ENCODE data around the gene COL6A3. TPM values are rescaled to one million over a fixed set of nuclear protein-coding genes. Genes with fewer than 3 reads are reported as not detected.
A peak's percentile ranks its signal among the peaks of the same experiment; 100 is the strongest.
"Not testable (repeated sequence)": the region's sequence is repeated elsewhere in the genome, so short reads cannot be mapped to it uniquely, and the experiment has no call there.

COL6A3 gene
- total RNA-seq, 1 donor from 2014 or later: 89.5 TPM

DNA sequence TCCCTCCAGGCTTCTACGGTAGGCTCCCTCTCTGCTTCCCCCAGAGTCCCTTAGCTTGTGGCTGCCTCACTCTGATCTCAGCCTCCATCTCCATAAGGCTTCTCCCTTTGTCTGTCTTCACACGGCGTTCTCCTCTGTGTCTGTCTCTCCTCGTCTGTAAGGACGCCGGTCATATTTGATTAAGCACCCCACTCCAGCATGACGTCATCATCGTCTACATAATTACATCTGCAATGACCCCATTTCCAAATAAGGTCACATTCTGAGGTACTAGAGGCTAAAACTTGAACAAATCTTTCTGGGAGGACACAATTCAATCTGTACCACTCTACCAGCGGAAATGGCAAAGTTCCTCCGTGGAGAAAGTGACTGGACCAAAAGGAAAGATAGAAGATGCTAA lies 8.3 kb upstream of the COL6A3 start:
- intact Hi-C loops (cut with DNase I): loop anchor here (5.0 kb wide), 1 partner anchor 150 kb away; no protein-coding TSS in a partner anchor
- DNase-seq (ENCODE audit: low spot score): no peak

DNA sequence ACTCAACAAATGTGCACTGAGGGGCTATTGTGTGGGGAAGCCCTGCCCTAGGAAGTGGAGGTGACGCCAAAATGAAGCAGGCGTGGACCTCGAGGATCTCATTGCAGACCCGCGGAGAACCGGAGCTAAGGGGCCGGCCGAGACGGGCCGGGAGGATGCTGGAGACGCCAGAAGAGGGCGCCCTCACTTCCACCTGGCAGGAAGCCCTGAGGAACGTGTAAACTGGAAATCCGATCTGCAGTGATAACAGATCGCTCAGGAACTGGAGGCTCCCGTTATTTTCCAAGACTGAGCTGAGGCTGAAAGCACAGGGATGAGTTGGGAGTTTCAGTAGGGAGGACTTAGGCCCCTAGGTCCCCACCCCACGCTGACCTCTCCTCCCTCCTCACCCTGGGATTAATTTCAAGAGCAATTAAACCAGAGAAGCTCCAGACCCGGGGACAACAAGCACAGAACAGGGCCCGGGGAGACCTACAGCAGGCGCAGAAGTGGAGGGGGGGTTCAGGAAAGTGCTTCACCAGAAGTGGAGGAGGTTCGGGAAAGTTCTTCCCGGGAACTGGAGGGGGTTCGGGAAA lies 7.7 kb upstream of the COL6A3 start:
- peak; percentile 83 for DNase-seq (ENCODE audit: low spot score)
- intact Hi-C loops (cut with DNase I): loop anchor here (1.0 to 5.0 kb wide), 2 partner anchors 54 to 151 kb away; no protein-coding TSS in a partner anchor

DNA sequence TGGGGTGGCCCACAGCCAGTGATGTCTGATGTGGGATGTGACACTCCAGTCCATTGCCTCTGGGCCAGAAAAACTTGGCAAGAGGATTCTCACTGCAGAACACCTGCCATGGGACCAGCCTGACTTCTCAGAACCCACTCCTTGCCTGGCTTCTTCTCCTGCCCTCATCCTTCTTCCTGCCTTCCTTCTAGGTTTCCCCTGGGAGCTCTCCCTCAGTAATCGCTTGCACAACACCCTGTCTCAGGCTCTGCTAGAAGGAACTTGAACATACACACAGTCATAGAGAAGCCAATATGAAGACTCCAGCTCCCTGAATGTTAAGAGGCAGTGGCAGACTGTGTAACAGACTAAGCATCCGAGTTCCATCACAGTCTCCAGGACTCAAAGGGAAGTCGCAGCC lies 4.3 kb upstream of the COL6A3 start:
- no peak for DNase-seq (ENCODE audit: low spot score)
- intact Hi-C loops (cut with DNase I): no loop called here

DNA sequence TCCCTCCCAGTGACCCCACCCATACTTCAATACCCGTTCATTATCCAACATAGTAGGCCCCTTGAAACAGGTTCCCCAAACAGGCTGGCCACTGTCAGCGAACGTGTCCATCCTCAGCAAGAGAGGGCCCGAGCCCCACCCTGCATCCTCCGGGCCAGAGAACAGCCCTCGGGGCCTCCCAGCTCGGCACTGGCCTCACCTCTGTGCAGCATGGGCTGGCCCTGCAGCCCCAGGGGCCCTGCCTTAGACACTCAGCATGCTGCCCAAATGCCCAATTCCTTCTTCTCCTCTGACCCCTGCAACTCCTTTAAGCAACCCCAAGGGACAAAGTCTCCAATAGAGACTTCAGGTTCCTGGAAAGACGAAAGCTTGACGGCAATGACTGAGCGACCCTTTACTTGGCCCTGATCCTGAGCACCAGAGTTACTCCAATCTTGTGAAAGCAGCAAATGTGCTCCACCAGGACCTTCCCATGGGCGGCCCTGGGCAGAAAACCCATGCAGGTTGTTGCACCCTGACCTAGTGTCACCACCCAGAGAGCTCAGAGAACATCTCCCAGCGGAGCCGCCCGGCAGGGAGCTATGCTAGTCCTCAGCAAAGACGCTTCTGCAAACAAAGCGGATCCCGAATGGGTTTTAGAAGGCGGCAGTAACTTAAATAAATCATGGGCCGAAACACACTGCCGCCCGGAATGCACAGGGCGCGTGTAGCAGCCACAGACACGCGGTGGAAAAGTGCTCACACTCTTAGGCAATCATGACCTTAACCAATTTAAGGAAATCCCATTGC lies 782 bp downstream of the COL6A3 start:
- intact Hi-C loops (cut with DNase I): loop anchor here (5.0 kb wide), 2 partner anchors 246 to 286 kb away; no protein-coding TSS in a partner anchor
- DNase-seq (ENCODE audit: low spot score): no peak

DNA sequence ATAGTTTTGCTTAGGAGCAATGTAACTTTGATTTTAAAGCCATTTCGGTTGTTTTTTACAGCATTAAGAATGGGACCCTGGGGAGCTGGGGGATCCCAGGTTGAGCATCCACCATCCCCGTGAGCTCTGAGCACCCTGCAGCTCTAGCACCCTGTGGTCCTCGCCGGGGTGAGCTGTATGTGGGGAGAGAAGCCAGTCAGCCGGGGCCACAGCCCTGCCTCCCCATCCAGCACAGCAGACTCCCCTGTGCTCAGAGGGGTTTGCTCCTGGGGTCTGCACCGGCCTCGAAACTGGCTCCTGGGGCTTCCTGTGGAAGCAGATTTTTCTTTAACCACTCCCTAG lies 1.3 kb downstream of the COL6A3 start:
- intact Hi-C loops (cut with DNase I): loop anchor here (5.0 kb wide), 2 partner anchors 245 to 285 kb away; no protein-coding TSS in a partner anchor
- DNase-seq (ENCODE audit: low spot score): no peak

DNA sequence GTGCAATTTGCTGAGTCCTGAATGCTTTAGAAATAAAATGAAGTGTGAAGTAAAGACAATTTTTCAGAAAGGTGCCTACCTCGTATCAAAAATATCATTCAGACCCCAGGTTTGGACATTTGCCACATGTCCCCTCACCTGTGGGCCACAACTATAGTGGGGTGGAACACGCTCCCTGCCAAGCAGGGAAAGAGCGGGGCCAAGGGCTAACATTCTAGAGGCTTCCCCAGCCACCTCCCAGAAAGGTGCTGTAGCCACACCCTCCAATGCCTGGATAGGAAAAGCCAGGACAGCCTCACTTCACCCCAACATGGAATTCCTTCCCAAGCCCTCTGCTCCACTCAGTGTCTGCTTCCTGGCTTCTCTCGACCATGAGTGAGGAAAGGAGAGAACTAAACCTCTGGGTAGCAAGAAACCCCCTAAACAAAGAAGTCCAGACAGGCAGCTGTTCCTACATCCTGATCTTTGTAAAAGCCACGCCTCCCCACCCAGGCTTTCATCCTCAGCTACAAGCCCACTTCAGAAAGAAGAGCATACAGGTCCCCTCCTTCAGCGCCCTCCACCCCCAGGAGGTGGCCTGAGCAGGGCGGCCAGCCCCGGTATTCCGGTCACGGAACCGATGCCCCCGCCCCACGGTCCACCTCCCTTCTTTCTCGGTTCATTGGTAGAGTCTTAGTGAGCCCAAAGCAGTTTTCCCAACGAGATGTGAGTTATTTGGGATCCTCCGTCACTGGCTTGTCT lies 2.1 kb downstream of the COL6A3 start:
- no peak for DNase-seq (ENCODE audit: low spot score)
- intact Hi-C loops (cut with DNase I): loop anchor here (2.0 to 5.0 kb wide), 3 partner anchors 245 to 285 kb away; no protein-coding TSS in a partner anchor

DNA sequence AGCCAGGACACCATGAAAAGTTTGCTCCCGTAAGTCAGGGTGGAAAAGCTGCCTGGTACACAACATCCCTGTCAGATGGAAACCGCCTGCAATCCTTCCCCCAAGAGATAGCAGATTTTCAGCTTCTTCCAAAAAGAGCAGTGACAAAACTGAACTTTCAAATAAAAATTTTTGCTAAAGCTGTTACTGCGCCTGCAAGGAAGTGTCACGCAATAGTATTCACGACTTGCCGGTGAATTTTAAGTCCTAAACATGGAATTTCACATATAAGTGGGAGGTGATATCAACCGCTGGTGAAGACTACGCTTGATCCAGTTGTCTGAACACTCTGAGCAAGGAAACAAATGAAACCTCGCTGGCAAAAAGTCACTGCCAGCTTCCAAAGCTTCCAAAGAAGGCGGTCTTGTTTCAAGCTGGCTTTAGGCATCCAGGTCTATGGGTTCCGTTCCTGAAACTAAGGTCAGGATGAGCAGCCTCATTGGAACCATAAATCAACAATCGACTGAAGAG lies 2.8 kb downstream of the COL6A3 start:
- DNase-seq (ENCODE audit: low spot score): no peak

GRCh38 chr2:237409263-237409662 lies 4.7 kb downstream of the COL6A3 start:
- not testable (repeated sequence) for DNase-seq (ENCODE audit: low spot score)
- intact Hi-C loops (cut with DNase I): loop anchor here (5.0 kb wide), 2 partner anchors 87 to 202 kb away; no protein-coding TSS in a partner anchor

More for the DNA sequence above, 2.8 kb downstream of the COL6A3 start:
- intact Hi-C loops (cut with DNase I): loop anchor here (2.0 to 5.0 kb wide), 3 partner anchors 244 to 284 kb away; no protein-coding TSS in a partner anchor

GRCh38 chr2:237408335-237409000 lies 5.5 kb downstream of the COL6A3 start:
- DNase-seq (ENCODE audit: low spot score): no peak

GRCh38 chr2:237407700-237408099 lies 6.3 kb downstream of the COL6A3 start:
- intact Hi-C loops (cut with DNase I): loop anchor here (5.0 kb wide), 2 partner anchors 85 to 200 kb away; no protein-coding TSS in a partner anchor
- DNase-seq (ENCODE audit: low spot score): no peak

More at GRCh38 chr2:237408335-237409000, 5.5 kb downstream of the COL6A3 start:
- intact Hi-C loops (cut with DNase I): loop anchor here (5.0 kb wide), 2 partner anchors 86 to 201 kb away; no protein-coding TSS in a partner anchor

DNA sequence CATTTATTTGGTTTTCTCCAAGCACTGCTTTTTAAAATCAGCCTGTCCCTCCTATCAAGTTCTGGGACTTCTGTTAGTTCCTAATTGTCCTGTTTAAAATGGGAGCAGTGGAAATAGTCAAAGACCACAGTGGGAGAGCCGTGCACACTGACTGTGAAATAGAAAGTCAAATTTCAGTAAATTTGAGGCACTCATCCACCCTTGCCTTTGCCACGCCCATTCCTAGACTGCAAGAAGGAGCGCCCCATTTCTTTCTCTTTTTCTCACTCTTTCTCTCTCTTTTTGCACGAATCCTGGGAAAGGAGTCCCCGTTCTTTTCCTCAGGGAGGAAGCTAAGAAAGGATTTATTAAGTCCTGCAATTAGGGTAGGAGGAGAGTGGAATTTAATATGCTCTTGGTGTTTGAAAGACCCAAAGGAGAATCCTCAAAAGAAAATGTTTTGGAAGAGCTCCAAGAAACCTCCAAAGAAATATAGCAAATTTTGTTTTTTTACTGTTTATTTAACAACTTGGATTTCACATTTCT lies 7.5 kb downstream of the COL6A3 start:
- no peak for DNase-seq (ENCODE audit: low spot score)
- intact Hi-C loops (cut with DNase I): loop anchor here (5.0 kb wide), 2 partner anchors 84 to 199 kb away; no protein-coding TSS in a partner anchor

DNA sequence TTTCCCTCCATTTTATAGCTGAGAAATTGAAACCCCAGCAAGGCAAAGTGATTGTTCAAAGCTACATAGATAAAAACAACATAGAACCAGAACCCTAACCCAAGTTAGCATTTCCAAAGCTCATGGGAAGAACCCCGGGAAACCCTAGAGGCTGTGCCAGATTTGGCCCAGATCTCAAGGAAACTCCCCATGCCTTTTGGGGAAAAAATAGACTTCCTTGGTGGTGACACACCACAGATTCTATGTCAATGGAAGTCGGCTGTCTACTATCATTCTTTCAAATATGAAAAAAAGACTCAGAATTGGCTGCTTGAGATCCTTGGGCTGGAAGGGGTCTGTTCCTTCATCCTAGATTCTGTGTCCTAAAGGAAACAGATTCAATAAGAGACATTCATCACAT lies 8.4 kb downstream of the COL6A3 start:
- no peak for DNase-seq (ENCODE audit: low spot score)
- intact Hi-C loops (cut with DNase I): loop anchor here (5.0 kb wide), 2 partner anchors 83 to 198 kb away; no protein-coding TSS in a partner anchor

- no peak for DNase-seq (ENCODE audit: low spot score)
- intact Hi-C loops (cut with DNase I): loop anchor here (5.0 kb wide), 2 partner anchors 83 to 198 kb away; no protein-coding TSS in a partner anchor
Observed at GRCh38 chr2:237405006-237405559, 8.9 kb downstream of the COL6A3 start.

- intact Hi-C loops (cut with DNase I): no loop called here
- no peak for DNase-seq (ENCODE audit: low spot score)
Observed at GRCh38 chr2:237404413-237404812, 9.6 kb downstream of the COL6A3 start.

GRCh38 chr2:237403024-237403882 lies 10.7 kb downstream of the COL6A3 start:
- intact Hi-C loops (cut with DNase I): no loop called here
- DNase-seq (ENCODE audit: low spot score): no peak

GRCh38 chr2:237400199-237400598 lies 13.8 kb downstream of the COL6A3 start:
- intact Hi-C loops (cut with DNase I): no loop called here

GRCh38 chr2:237397072-237397471 lies 16.9 kb downstream of the COL6A3 start:
- DNase-seq (ENCODE audit: low spot score): no peak
- intact Hi-C loops (cut with DNase I): no loop called here

More at GRCh38 chr2:237400199-237400598, 13.8 kb downstream of the COL6A3 start:
- no peak for DNase-seq (ENCODE audit: low spot score)

Data from cardiac septum (tissue), 1 donor.